Common myeloid progenitor, CD34-positive (primary cell): ENCODE results near the gene SIRT2.
A peak's percentile ranks its signal among the peaks of the same experiment; 100 is the strongest.

Experiments used
- CTCF ChIA-PET: fragments of 350-600 bp; sonication (Branson Sonifier 250); formaldehyde crosslinking; loops from one replicate; lab custom pipeline; 2021; ENCODE audit warnings: antibody characterized with exemption; lab: Charles Lee
- POLR2A ChIA-PET: fragments of 350-600 bp; sonication (Branson Sonifier 250); formaldehyde crosslinking; loops from one replicate; lab custom pipeline; 2021; ENCODE audit warnings: antibody characterized with exemption; lab: Charles Lee
- DNase-seq, 3 donors: peaks; one replicate each; pipeline versions ENCODE4 v3.0.0 to v3.0.0-alpha.2; 2013
- H3K27ac ChIP-seq, 2 experiments: 1 replicate in 1 of 2; 2 replicates in 1 of 2; pipeline ENCODE4 v1.7.0; 2013; ENCODE audit warnings: inconsistent platforms in 2 of 2, low read length in 2 of 2, mild to moderate bottlenecking in 2 of 2, low read depth in 1 of 2, moderate library complexity in 1 of 2; ENCODE audit not compliant: severe bottlenecking in 2 of 2, insufficient read depth in 1 of 2, poor library complexity in 1 of 2
- H3K27me3 ChIP-seq, 5 experiments: replicated peaks in 2 of 5; 1 replicate in 3 of 5; 2 replicates in 2 of 5; pipeline versions ENCODE4 v1.6.1 to v1.7.0; 2013; ENCODE audit warnings: low read length in 4 of 5, mild to moderate bottlenecking in 2 of 5, moderate library complexity in 2 of 5, inconsistent platforms in 1 of 5; ENCODE audit not compliant: insufficient read depth in 5 of 5, control insufficient read depth in 4 of 5
- H3K36me3 ChIP-seq, 4 experiments: 1 replicate in 2 of 4; 2 replicates in 2 of 4; pipeline versions ENCODE4 v1.6.1 to v1.7.0; 2013; ENCODE audit warnings: low read length in 3 of 4, control low read depth in 1 of 4, mild to moderate bottlenecking in 1 of 4; ENCODE audit not compliant: control insufficient read depth in 4 of 4, insufficient read depth in 4 of 4
- H3K4me1 ChIP-seq, 4 experiments: 1 replicate in 3 of 4; 2 replicates in 1 of 4; pipeline versions ENCODE4 v1.6.1 to v1.7.1; 2013; ENCODE audit warnings: low read length in 3 of 4, mild to moderate bottlenecking in 3 of 4, control low read depth in 1 of 4, inconsistent platforms in 1 of 4, moderate library complexity in 1 of 4; ENCODE audit not compliant: control insufficient read depth in 4 of 4, insufficient read depth in 4 of 4; ENCODE audit errors: control extremely low read depth in 1 of 4
- H3K4me3 ChIP-seq, 7 experiments: 1 replicate in 4 of 7; 2 replicates in 3 of 7; pipeline versions ENCODE4 v1.5.1 to v1.7.0; 2013; ENCODE audit warnings: mild to moderate bottlenecking in 7 of 7, low read length in 6 of 7, moderate library complexity in 6 of 7, inconsistent platforms in 2 of 7, low read depth in 2 of 7, control low read depth in 1 of 7; ENCODE audit not compliant: insufficient read depth in 4 of 7, control insufficient read depth in 1 of 7; ENCODE audit errors: extremely low read depth in 1 of 7
- H3K9me3 ChIP-seq, 5 experiments: 1 replicate in 4 of 5; 2 replicates in 1 of 5; pipeline versions ENCODE4 v1.6.1 to v1.7.1; 2013; ENCODE audit warnings: low read length in 4 of 5, mild to moderate bottlenecking in 2 of 5, inconsistent platforms in 1 of 5, low read depth in 1 of 5, moderate library complexity in 1 of 5; ENCODE audit not compliant: control insufficient read depth in 4 of 5, insufficient read depth in 2 of 5; ENCODE audit errors: control extremely low read depth in 1 of 5
- WGBS: methylation state at CpG from one replicate; pipeline ENCODE4 v1.1.5; 2013; ENCODE audit not compliant: insufficient coverage; 5-methylcytosine and 5-hydroxymethylcytosine counted together

The SIRT2 gene

DNA sequence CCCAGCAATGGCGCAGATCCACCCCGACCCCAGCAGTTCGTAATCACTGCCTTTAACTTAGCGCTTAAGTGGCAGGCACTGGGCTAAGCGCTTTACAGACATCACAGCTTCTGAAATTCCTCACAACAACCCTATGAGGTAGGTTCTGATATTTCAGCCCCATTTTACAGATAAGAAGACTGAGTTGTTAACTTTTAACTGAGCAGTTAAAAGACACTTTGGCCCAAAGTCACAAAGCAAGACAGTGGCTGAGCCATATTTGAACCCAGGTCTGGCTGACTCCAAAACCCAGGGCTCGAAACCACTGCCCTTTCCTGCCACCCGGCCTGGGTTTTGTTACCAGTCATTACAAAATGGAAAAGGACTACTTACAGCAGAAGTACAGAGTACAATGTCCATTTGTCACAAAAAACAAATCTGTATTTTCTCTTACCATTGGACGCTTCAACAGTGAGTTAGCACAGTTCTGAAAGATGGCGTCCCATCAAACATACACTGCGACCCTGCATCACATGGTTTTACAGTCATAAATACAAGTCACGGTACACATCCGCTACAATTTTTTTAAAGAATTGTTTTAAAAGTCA lies 58.1 kb downstream of the SIRT2 start:
- no peaks in the 10 kb centered on the region for H3K9me3 ChIP-seq
- 95% methylated on average over 8 of the region's 12 CpGs for WGBS
- H3K36me3 ChIP-seq: peaks cover 41 to 97% (median 89%) of the 10 kb centered on the region in 4 experiments
- no peaks in the 10 kb centered on the region for H3K27me3 ChIP-seq
- no peak overlapping the region for H3K4me3 ChIP-seq
- DNase-seq: no peak
- no peak overlapping the region for H3K27ac ChIP-seq
- ChIA-PET POLR2A (no interaction called here), CTCF (no interaction called here)
- no peaks in the 10 kb centered on the region for H3K4me1 ChIP-seq

DNA sequence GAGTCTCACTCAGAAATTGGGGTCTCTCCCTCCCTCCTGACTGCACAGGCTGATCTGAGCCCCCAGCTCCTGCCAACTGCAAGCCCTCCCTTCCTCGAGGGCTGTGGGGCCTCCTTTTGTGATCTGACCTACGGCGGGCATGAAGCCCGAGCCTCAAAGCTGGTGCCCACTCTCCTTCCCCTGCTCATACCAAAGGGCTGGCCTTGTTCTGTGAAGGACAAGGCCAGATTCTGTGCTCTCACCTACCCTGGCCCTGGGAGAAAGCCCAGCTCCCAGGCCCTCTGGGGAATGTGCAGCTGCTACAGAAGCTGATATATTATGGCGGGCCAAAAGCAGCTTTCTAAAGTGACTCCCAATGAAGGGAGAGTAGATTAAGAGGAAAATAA lies 58.8 kb downstream of the SIRT2 start:
- CTCF ChIA-PET: interaction anchor here (1.2 to 1.4 kb wide), 2 partner anchors 9 to 67 kb away, joined by 3 to 4 read pairs; partner anchors contain the start of genes ECH1 and LGALS7
- 93% methylated on average over 4 of the region's 5 CpGs for WGBS
- H3K4me1 ChIP-seq: no peaks in the 10 kb centered on the region

DNA sequence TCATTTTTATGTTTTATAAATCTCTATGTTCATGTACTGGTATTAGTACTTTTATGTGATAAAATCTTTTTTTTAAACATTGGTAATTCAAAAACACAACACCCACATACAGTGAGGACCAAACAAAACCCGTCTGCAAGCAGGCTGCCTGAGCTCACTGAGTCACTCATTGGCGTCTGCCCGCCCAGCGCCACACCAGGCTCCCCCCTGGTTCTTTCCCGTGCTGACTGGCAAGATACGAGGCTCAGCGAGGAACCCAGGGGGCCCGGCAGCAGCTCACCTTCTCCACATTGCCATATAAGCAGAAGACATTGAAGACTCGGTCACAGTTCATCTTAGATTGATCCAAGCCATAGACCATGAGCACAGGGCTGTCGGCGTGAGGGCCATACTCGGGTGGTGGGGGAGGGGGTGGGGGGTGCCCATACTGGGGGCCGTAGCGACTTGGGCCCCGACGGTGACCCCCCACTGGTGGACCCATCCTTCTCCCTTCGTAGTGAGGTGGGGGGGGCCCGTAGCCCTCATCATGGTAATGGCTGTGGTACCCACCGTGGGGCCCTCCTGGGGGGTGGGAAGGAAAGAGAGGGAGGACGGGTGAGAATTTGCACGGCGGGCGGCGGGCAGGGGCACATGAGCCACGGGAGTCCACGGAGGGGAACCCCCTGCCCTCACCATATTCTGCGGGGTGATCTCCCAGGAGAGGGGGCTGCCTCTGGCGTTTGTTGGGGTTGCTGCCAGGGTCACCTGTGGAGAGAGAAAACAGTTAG lies 59.4 kb downstream of the SIRT2 start:
- no peak overlapping the region for H3K27ac ChIP-seq
- peaks cover 34 to 96% (median 83%) of the 10 kb centered on the region in 4 experiments for H3K36me3 ChIP-seq
- H3K27me3 ChIP-seq: no peaks in the 10 kb centered on the region
- H3K4me1 ChIP-seq: no peaks in the 10 kb centered on the region
- POLR2A ChIA-PET: interaction anchor here (0.6 kb wide), 1 partner anchor 9 kb away, joined by 3 read pairs; no protein-coding TSS in a partner anchor
- CTCF ChIA-PET: interaction anchor here (1.2 to 1.4 kb wide), 2 partner anchors 9 to 66 kb away, joined by 3 to 4 read pairs; partner anchors contain the start of genes ECH1 and LGALS7
- 94% methylated on average over 12 of the region's 28 CpGs for WGBS
- DNase-seq: peak in 1 of 3 donors; percentile 20
- H3K9me3 ChIP-seq: no peaks in the 10 kb centered on the region
- no peak overlapping the region for H3K4me3 ChIP-seq

More for the DNA sequence above, 58.8 kb downstream of the SIRT2 start:
- no peak overlapping the region for H3K27ac ChIP-seq
- DNase-seq: no peak
- POLR2A ChIA-PET: interaction anchor here (0.6 kb wide), 1 partner anchor 9 kb away, joined by 3 read pairs; no protein-coding TSS in a partner anchor
- no peaks in the 10 kb centered on the region for H3K27me3 ChIP-seq
- no peaks in the 10 kb centered on the region for H3K9me3 ChIP-seq
- H3K4me3 ChIP-seq: no peak overlapping the region
- peaks cover 34 to 97% (median 87%) of the 10 kb centered on the region in 4 experiments for H3K36me3 ChIP-seq

DNA sequence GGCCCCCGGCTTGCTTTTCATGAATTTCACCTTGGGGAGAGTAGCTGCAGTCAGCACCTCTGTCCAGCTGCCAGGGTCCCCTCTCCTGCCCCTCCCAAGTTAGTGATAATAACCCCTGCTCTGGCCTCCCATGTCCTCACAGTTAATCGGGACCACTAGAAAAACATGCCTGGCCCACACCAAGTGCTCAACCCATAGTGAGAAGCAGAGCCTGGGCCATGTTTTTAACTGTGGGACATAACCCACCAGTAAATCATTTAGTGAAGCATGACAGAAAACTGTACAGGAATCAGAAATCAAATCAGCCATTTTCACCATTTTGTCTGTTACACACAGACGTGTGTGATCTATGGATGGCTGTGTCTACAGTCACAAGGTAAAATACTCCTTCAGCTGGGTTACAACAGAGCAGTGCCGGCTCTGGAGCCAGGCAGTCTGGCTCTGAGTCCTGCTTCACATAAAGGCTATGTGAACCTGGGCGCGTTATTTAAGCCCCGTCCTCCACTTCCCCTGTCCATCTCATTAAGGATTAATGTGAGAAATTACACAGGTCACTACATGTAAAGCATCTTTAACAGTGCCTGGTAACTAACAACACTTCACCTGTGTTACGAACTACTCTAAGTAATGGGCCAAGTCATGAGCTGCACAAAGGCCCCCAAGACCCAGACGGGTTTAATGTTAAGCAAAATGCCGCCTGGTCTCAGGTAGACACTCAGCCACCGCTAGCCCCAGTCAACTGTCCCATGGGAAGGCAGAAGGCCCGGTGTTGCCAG lies 60.2 kb downstream of the SIRT2 start:
- H3K9me3 ChIP-seq: no peaks in the 10 kb centered on the region
- 91% methylated on average over 4 of the region's 12 CpGs for WGBS
- no peak overlapping the region for H3K27ac ChIP-seq
- no peaks in the 10 kb centered on the region for H3K27me3 ChIP-seq
- no peak for DNase-seq
- ChIA-PET CTCF (interaction anchor here (1.4 kb wide), 1 partner anchor 65 kb away, joined by 3 read pairs; the partner anchor contains the start of gene LGALS7), POLR2A (interaction anchor here (1.2 to 1.8 kb wide), 3 partner anchors 10 to 70 kb away, joined by 3 to 6 read pairs (median 3); partner anchors contain the start of gene HNRNPL)
- no peak overlapping the region for H3K4me3 ChIP-seq
- peaks cover 29 to 87% (median 75%) of the 10 kb centered on the region in 4 experiments for H3K36me3 ChIP-seq
- no peaks in the 10 kb centered on the region for H3K4me1 ChIP-seq

GRCh38 chr19:38838208-38838985 lies 61.0 kb downstream of the SIRT2 start:
- H3K4me3 ChIP-seq: no peak overlapping the region
- no peaks in the 10 kb centered on the region for H3K9me3 ChIP-seq
- ChIA-PET POLR2A (interaction anchor here (0.6 to 1.8 kb wide), 5 partner anchors 11 to 69 kb away, joined by 3 to 6 read pairs (median 3); partner anchors contain the start of gene HNRNPL), CTCF (interaction anchor here (1.0 kb wide), 1 partner anchor 11 kb away, joined by 3 read pairs; no protein-coding TSS in a partner anchor)
- H3K36me3 ChIP-seq: peaks cover 23 to 80% (median 67%) of the 10 kb centered on the region in 4 experiments
- no peak for DNase-seq
- H3K27ac ChIP-seq: no peak overlapping the region
- H3K27me3 ChIP-seq: no peaks in the 10 kb centered on the region
- WGBS: 93% methylated on average over 11 of the region's 19 CpGs
- no peaks in the 10 kb centered on the region for H3K4me1 ChIP-seq

GRCh38 chr19:38837656-38838121 lies 61.7 kb downstream of the SIRT2 start:
- Histone ChIP-seq H3K9me3 (no peaks in the 10 kb centered on the region), H3K27ac (no peak overlapping the region), H3K36me3 (peaks cover 23 to 73% (median 61%) of the 10 kb centered on the region in 4 experiments), H3K4me3 (no peak overlapping the region), H3K27me3 (no peaks in the 10 kb centered on the region), H3K4me1 (no peaks in the 10 kb centered on the region)
- ChIA-PET CTCF (interaction anchor here (1.0 kb wide), 1 partner anchor 12 kb away, joined by 3 read pairs; no protein-coding TSS in a partner anchor), POLR2A (interaction anchor here (0.6 to 1.8 kb wide), 5 partner anchors 12 to 68 kb away, joined by 3 to 6 read pairs (median 3); partner anchors contain the start of gene HNRNPL)
- 96% methylated on average over 7 of the region's 7 CpGs for WGBS
- no peak for DNase-seq
